Nephron (organoid): ENCODE data around the gene PCDH15.

Source experiments
- H3K27ac Mint-ChIP-seq, 3 experiments: 2 replicates each; pipeline ENCODE4 v1.8.0; 2020; ENCODE audit warnings: mixed read lengths in 3 of 3, mild to moderate bottlenecking in 2 of 3, moderate library complexity in 1 of 3
- H3K27me3 Mint-ChIP-seq: 2 replicates; pipeline ENCODE4 v1.8.0; 2021; ENCODE audit warnings: low read depth, mild to moderate bottlenecking, moderate library complexity, mixed read lengths
- H3K36me3 Mint-ChIP-seq: 2 replicates; pipeline ENCODE4 v1.8.0; 2020; ENCODE audit warnings: low read depth, mixed read lengths
- H3K4me1 Mint-ChIP-seq: 2 replicates; pipeline ENCODE4 v1.8.0; 2020; ENCODE audit warnings: mixed read lengths
- H3K4me3 Mint-ChIP-seq, 3 experiments: 2 replicates each; pipeline ENCODE4 v1.8.0; 2020; ENCODE audit warnings: mild to moderate bottlenecking in 3 of 3, mixed read lengths in 3 of 3, moderate library complexity in 2 of 3
- H3K9me3 Mint-ChIP-seq: 2 replicates; pipeline ENCODE4 v1.8.0; 2020; ENCODE audit warnings: mixed read lengths
- CTCF ChIP-seq, 3 experiments: fragments of 200-600 bp; sonication (generic); IDR thresholded peaks; one replicate each; pipeline ENCODE4 v1.5.0; 2021; ENCODE audit warnings: antibody characterized with exemption in 3 of 3; ENCODE audit not compliant: unreplicated experiment in 3 of 3

Gene PCDH15

GRCh38 chr10:54607983-54608382 lies 193.0 kb downstream of the PCDH15 start:
- H3K4me3 Mint-ChIP-seq: no peak overlapping the region
- TF ChIP-seq CTCF (IDR thresholded peaks at IDR 0.05; ENCODE audit: unreplicated experiment in 3 of 3): no peak
- H3K36me3 Mint-ChIP-seq: no peaks in the 10 kb centered on the region
- no peak overlapping the region for H3K27ac Mint-ChIP-seq
- H3K27me3 Mint-ChIP-seq: no peaks in the 10 kb centered on the region
- H3K9me3 Mint-ChIP-seq: no peaks in the 10 kb centered on the region
- H3K4me1 Mint-ChIP-seq: peaks cover 2% of the 10 kb centered on the region

GRCh38 chr10:54594289-54594688 lies 206.7 kb downstream of the PCDH15 start:
- Mint-ChIP-seq H3K4me1 (no peaks in the 10 kb centered on the region), H3K27ac (no peak overlapping the region), H3K36me3 (peaks cover 4% of the 10 kb centered on the region), H3K9me3 (peaks cover 28% of the 10 kb centered on the region), H3K4me3 (no peak overlapping the region), H3K27me3 (no peaks in the 10 kb centered on the region)
- TF ChIP-seq CTCF (IDR thresholded peaks at IDR 0.05; ENCODE audit: unreplicated experiment in 3 of 3): no peak

GRCh38 chr10:54587971-54588370 lies 213.1 kb downstream of the PCDH15 start:
- no peaks in the 10 kb centered on the region for H3K36me3 Mint-ChIP-seq
- TF ChIP-seq CTCF (IDR thresholded peaks at IDR 0.05; ENCODE audit: unreplicated experiment in 3 of 3): no peak
- H3K4me3 Mint-ChIP-seq: no peak overlapping the region
- H3K27ac Mint-ChIP-seq: no peak overlapping the region
- no peaks in the 10 kb centered on the region for H3K9me3 Mint-ChIP-seq
- H3K27me3 Mint-ChIP-seq: no peaks in the 10 kb centered on the region
- no peaks in the 10 kb centered on the region for H3K4me1 Mint-ChIP-seq

GRCh38 chr10:54585572-54585971 lies 215.5 kb downstream of the PCDH15 start:
- no peaks in the 10 kb centered on the region for H3K36me3 Mint-ChIP-seq
- H3K4me1 Mint-ChIP-seq: no peaks in the 10 kb centered on the region
- H3K4me3 Mint-ChIP-seq: no peak overlapping the region
- no peaks in the 10 kb centered on the region for H3K27me3 Mint-ChIP-seq
- H3K27ac Mint-ChIP-seq: no peak overlapping the region
- no peak for TF ChIP-seq CTCF (IDR thresholded peaks at IDR 0.05; ENCODE audit: unreplicated experiment in 3 of 3)
- no peaks in the 10 kb centered on the region for H3K9me3 Mint-ChIP-seq

- no peak for TF ChIP-seq CTCF (IDR thresholded peaks at IDR 0.05; ENCODE audit: unreplicated experiment in 3 of 3)
- H3K9me3 Mint-ChIP-seq: no peaks in the 10 kb centered on the region
- no peak overlapping the region for H3K4me3 Mint-ChIP-seq
- no peaks in the 10 kb centered on the region for H3K36me3 Mint-ChIP-seq
- H3K27ac Mint-ChIP-seq: no peak overlapping the region
- H3K27me3 Mint-ChIP-seq: no peaks in the 10 kb centered on the region
- H3K4me1 Mint-ChIP-seq: no peaks in the 10 kb centered on the region
Measured at GRCh38 chr10:54577682-54578081, 223.3 kb downstream of the PCDH15 start.

- Mint-ChIP-seq H3K4me1 (no peaks in the 10 kb centered on the region), H3K27me3 (no peaks in the 10 kb centered on the region), H3K36me3 (no peaks in the 10 kb centered on the region), H3K27ac (no peak overlapping the region), H3K9me3 (no peaks in the 10 kb centered on the region), H3K4me3 (no peak overlapping the region)
- TF ChIP-seq CTCF (IDR thresholded peaks at IDR 0.05; ENCODE audit: unreplicated experiment in 3 of 3): no peak
Measured at GRCh38 chr10:54576541-54576940, 224.5 kb downstream of the PCDH15 start.
